HG02610 (cell line): Measurements from ENCODE around the gene VCPKMT.

Source experiments
- ATAC-seq: cut with Tn5 transposase; IDR thresholded peaks from one replicate; pipeline ENCODE4 v1.9.1; 2021; ENCODE audit warnings: mild to moderate bottlenecking, moderate library complexity; ENCODE audit not compliant: unreplicated experiment

Gene VCPKMT

DNA sequence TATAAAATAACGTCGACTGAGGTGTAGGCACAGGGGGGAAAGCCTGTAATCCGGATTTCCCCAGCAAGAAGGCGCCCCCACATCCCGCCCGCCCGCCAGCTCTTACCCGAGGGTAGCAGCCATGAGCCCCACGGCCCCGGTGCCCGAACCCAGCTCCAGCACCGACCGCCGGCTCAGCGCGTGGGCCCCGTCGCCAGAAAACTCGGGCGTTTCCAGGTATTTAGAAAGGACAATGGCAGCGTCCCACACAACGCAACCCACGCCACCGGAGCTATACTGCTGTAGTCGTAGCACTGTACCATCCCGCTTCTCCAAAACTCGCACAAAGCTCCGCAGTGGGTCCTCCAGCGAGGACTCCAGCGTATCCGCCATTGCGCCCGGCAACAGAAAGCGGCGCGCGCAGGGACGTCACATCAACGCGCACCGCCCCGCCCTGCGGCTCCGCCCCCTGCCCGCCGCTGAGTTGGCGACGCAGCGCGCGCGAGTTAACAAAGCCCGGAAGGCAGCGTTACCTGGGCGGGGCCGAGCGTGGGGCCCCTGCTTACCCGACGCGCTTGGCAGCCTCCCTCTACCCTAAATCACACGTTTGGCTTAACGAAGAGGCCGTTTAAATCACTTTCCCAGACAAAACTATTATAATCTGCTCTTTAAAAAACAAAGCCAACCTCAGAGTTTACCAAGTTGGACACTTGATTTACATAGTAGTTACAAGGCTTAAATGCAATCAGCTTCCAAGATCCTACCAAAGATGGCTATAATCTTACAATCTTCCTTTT is at the start of gene VCPKMT:
Gene VCPKMT, minus strand, starts transcription at position 392 of the 776 bp plus-strand sequence. Its CDS starts 20 bp downstream, at position 372.
- ATAC-seq, result peak; percentile 97

DNA sequence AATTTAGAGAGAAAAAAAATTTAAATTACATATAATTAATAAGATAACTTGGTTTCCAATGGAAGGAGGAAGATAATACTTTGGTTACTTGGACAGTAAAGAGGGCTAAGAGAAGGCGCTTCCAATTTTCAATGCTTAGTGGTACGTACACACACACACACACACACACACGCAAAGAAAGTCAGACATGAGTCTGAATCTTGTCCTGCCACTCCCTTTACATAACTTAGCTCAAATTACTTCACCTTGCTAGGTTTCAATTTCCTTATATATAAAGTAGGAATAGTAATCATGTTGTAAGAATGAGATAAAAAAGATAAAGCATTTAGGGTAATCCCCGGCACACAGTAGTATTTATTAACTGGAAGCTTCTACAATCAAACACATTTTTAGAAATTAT is 39.7 kb upstream of the VCPKMT start:
- no peak for ATAC-seq

DNA sequence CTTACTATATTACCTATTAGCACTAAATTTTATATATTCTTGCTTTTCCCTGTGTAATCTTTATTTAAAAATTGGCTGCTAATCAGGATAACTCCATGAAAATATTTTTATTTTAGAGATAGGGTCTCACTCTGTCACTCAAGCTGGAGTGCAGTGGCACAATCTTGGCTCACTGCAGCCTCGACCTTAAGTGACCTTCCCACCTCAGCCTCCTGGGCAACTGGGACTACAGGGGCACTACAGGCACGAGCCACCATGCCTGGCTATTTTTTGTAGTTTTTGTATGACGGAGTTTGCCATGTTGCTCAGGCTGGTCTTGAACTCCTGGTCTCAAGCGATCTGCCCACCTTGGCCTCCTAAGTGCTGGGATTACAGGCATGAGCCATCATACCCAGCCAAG is 32.4 kb upstream of the VCPKMT start:
- no peak for ATAC-seq

DNA sequence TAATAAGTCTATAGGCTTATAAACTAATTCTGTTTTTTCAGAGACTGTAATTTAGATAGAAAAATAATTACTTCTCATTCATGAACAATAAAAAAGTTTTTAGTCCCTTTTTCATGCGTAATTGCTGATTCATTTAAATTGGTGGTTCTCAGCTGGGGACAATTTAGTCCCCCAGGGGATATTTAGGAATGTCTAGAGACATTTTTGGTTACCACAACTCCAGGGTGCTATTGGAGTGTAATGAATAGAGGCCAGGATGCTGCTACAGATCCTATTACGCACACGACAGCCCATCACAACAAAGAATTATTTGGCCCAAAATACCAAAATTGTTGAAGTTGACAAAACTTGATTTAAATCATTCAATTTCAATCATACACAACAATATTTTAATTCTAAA is 22.8 kb upstream of the VCPKMT start:
- ATAC-seq, result no peak

DNA sequence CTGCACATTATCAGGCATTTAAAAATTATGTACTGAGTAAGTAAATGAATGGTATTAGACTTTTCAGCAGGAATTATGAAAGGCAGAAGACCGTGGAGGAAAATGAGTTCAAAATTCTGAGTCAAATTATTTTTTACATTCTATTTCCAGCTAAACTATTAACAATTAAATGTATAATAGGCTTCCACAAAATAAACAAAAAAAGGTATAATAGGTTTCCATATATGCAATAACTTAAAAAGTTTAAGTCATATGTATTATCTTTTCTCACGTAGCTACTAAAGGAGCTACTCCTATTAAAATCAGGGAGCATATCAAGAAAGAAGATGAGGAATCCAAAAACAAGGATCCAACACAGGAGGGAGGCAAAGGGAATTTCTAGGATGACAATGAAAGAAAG is 11.4 kb upstream of the VCPKMT start:
- no peak for ATAC-seq

DNA sequence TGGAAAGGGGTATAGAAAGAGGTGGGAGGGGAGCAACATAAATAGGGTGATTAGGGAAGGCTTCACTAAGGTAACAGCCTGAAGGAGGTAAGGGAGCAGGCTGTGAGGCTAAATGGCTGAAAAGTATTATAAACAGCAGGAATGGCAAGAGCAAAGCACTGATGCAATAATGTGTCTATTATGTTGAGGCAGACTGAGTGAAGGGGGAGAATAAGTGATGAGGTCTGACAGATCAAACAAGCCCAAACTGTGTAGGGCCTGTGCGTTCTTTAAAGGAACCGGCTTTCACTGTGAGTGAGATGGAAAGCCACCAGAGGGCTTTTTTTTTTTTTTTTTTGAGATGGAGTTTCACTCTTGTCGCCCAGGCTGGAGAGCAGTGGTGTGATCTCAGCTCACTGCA is 6.7 kb upstream of the VCPKMT start:
- ATAC-seq, result no peak

DNA sequence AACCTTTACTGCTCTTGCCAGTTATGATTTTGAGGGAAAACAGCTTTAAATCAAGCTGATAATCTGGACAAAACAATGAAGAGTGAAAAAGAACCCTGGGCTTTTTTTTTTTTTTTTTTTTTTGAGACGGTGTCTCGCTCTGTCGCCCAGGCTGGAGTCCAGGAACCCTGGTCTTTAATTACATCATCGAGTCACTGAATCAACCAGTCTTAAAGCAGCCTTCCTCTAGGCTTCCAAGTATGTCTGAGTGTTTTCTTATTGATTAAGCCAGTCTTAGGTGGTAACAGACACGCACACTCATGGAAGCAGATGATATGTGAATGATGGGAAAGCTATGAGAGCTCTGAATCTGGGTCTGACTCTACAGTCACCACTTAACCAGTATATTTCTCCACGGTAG is 5.9 kb upstream of the VCPKMT start:
- no peak for ATAC-seq

DNA sequence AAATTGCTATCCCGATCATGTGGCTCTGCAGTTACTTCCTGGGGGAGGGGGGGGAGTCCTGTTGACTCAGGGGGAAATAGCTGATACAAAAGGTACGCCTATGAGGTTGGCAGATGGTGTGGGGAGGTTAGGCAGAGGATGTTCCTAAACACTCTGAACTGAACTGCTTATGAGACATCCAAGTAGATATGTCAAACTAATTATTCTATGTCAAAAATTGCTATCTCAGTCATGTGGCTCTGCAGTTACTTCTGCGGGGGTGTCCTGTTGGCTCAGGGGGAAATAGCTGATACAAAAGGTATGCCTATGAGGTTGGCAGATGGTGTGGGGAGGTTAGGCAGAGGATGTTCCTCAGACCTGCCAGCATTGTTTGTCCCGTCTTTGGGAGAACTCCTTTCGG is 5.1 kb upstream of the VCPKMT start:
- ATAC-seq, result no peak

DNA sequence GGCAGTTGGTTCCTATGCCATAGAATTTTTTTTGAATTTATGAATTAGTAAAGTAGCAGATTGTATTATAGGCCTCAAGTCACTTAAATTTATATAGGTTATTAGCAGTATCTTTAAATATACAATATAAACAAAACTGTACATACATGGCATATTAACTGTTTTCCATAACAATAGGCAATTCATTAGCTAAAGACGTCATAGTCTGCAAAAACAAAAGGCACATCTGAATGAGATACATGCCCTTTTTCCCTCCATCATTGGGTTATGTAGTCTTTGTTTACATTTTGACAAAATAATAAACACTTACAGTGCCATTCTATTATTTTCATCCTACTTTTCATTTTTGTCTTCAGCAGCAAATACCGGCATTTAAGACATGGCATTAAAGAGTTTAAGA is 1.1 kb upstream of the VCPKMT start:
- no peak for ATAC-seq

DNA sequence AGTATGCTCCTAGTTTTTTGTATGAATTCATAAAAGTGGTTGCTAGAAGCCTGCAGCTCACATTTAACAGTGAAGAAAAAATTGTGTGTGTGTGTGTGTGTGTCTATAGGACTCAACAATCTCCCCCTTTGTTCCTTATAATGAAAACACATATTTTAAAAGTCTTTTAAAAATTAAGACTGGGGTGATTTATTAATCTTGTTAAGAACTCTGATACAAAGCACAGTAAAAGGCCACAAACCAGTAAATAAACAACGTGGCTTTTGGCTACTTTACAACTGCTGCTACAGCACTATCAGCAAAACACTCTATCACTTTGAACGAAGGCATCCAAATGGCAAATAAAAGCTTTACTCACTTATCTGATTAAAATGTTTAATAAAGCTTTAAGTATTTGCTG is 594 bp upstream of the VCPKMT start:
- no peak for ATAC-seq

DNA sequence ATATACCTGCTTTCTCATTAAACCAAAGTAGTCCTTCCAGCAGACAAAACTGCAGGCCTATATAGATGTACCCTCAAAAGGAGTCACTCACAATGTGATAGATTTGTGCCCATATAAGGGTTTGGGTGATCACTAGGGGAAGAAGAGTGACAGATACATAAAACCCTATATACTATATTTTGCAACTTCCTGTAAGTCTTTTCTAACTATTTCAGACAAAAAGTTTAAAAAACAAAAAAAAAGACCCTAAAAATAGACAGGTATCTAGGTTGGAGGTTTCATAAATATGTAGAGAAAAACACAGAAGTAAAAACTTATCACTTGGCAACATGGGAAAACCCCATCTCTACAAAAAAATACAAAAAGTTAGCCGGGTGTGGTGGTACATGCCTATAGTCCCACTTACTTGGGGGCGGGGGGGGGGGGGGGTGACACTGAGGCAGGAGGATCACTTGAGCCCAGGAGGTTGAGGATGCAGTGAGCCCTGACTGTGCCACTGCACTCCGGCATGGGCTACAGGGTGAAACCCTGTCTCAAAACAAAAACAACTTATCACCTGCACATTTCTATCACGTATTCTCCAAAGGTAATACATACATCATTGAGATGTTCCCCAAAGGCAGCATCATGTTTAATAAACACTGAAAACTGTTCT is 2.9 kb downstream of the VCPKMT start:
- no peak for ATAC-seq

DNA sequence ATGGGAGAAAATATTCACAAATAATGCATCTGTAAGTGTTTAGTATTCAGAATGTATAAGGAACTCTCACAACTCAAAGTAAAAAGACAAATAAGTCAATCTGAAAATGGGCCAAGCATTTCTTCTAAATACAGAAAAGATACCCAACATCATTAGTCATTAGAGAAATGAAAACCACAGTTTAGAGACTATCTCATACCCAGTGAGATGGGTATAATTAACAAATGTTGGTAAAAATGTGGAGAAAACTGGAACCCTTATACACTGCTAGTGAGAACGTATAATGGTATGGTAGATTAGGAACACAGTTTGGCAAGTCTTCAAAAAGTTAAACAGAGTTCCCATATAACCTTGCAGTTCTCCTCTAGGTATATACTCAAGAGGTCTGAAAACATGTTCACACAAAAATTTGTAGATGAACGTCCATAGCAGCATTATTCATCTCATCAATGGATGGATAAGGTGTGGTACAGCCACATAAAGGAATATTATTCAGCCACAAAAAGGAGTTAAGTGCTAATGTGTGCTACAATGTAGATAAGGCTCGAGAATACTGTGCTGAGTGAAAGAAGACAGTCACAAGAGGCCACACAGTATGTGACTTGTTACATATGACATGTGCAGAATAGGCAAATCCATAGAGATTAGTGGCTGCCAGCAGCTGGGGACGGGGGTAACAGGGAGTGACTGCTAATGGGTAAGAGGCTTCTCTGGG is 5.9 kb downstream of the VCPKMT start:
- ATAC-seq, result no peak

DNA sequence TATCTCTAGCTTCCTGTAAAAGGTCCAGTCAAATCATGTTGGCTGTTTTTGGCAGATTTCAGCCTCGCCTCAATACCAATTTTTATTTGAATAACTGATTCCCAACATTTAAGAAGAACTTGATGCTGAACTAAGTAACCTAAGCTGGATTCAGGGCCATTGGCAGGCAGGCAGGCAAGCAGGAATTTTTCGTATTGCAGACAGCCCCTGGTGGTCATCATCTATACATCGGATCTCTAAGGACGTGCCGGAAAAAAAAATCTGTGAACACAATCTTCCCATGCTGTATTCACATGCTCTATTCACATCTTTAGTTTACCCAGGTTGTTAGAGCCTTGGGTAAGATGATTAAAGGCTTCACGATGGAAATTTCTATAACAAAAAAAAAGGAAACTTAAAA is 7.0 kb downstream of the VCPKMT start:
- no peak for ATAC-seq

DNA sequence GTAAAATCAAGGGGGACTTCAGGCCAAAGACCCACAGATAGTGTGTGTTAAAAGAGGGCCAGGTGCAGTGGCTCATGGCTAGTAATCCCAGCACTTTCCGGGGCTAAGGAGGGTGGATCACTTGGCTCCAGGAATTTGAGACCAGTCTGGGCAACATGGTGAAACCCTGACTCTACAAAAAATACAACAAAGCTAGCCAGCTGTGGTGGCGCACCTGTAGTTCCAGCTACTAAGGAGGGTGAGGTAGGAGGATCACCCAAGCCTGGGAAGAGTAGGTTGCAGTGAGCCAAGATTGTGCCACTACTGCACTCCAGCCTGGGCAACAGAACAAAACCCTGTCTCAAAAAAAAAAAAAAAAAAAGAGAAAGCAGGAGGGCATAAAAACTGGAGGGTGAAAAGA is 8.5 kb downstream of the VCPKMT start:
- no peak for ATAC-seq

DNA sequence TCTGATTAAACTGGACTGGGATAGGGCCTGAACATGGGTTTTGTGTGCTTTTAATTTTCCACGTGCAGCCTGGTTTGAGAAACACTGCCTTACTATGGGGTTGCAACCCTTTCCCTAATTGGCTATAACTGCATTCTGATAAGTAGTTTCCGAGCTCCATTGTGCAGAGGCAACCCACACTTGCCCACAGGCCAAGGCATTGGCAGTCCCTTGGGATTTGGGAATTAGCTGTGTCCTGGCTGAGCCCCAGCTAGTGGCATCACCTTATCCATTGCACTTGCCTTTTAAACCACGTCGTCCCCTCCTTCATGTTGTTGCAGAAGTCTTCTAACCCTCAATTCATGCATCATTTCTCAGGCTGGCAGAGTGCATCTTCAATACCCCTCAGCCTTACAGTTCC is 10.2 kb downstream of the VCPKMT start:
- ATAC-seq, result no peak

DNA sequence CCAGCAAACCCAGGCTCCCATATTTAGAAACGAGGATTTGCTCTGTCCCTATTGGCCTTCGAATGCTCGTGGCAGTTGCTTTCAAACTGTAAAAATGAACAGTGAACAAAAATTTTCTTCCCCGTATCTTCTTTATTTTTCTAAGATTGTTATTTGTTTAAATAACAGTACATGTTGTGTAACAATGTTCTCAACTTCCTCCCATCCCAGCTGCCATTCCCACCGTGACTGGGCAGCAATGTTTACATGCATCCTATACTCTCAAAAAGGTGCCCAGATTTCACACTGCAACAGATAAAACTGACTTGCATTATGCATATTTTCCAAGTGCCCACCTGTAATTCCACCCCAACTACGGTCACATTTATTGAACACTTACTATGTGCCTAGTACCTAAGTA is 12.8 kb downstream of the VCPKMT start:
- ATAC-seq, result no peak

DNA sequence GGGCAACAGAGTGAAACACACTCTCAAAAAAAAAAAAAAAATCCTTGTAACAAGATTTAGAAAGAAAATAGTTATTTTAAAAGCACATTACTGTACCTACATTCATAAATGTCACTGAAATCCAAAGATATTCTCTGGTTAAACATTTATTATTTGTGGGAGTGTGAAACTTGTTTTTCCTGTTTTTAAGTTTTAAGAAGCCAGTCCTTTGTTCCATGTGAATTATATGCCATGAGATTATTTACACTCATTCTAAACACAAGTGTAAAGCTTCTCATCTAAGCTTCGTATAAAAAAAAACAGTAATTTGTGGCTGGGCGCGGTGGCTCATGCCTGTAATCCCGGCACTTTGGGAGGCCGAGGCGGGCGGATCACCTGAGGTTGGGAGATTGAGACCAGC is 15.0 kb downstream of the VCPKMT start:
- no peak for ATAC-seq

DNA sequence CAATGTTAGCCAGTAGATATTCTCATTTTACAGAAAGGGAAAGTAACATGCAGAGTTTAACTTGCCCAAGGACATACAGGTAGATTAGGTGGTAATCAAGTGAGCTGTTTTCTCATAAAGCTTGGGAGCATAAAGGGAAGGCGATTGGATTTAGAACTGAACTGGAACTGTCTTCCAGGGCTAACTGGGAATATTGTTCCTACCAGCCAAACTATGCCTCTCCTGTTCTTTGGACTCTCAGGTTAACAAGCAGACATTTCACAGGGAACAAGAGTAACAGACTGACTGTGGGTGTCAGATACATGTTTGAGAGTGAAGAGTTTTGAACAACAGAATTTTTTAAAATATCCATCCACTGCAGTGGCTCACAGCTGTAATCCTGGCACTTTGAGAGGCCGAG is 15.6 kb downstream of the VCPKMT start:
- ATAC-seq, result no peak

DNA sequence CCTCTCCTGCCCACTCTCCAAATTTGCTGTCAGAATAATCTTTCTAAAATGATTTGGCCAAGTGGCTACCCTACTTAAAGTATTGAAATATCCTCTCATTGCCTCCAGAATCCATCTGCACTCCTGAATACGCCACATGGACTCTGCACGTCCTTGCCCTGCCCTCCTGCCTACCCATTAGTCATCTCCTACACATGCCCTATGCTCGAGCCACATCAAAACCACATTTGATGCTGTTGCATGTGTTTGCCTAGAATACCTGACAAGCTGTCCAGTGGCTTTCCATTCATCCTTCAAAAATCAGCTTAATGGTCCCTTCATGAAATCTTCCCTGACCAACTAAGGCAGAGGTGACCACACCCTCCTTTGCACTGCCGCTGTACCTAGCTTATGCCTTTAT is 17.0 kb downstream of the VCPKMT start:
- ATAC-seq, result no peak

DNA sequence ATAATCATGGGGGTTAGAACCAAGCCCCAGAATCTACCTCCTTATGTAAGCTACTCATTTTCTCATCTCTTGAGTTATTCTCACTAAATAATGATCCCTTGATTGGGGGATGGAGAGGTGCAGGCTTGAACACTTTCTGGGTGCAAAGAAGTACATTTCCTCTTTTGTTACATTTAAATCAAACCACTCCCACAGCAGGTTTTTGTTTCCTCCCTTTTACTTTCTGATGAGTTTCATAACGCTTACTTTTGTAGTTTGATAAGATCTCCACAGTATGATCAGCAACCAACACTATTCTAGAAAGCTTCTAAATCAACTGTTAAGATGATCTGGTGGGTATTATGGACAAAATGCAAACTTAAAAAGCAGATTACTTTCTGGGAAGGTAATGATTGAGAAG is 20.5 kb downstream of the VCPKMT start:
- no peak for ATAC-seq

DNA sequence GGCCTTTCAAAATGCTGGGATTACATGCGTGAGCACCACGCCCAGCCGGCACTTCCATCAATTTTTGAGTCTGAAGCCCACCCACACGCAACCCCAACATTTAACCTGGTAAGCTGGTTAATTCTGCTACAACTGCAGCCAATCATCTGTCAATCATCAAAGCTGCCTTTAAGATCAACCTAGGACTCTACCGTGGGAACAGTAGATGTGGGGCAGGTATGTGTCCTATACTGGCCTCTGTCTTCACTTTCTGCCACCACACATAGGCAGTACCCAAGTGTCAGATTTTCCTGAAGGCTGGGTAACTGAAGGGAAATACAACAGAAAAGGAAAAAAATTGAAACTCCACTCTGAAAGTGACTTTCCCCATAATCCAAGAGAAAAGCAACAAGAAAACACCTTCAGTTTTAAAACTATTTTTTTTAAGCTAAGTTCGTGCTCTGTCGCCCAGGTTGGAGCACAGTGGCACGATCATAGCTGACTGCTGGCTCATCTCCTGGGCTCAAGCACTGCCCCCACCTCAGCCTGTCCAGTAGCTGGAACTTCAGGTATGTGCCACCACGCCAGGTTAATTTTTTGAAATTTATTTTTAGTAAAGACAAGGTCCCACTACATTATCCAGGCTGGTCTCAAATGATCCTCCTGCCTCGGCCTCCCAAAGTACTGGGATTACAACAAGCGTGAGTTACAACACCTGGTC is 22.2 kb downstream of the VCPKMT start:
- no peak for ATAC-seq
